Karpas-422 (cell line): Measurements from ENCODE around the gene PTGFRN. TPM values are rescaled to one million over a fixed set of nuclear protein-coding genes. Genes with fewer than 3 reads are reported as not detected.
"Not testable (repeated sequence)": the region's sequence is repeated elsewhere in the genome, so short reads cannot be mapped to it uniquely, and the experiment has no call there.

Source experiments
- DNase-seq: peaks from one replicate; pipeline ENCODE4 v3.0.0-alpha.2; 2015
- H2AFZ ChIP-seq: fragments of 200-600 bp; sonication (generic); 2 replicates; pipeline ENCODE4 v1.6.1; 2014; ENCODE audit warnings: antibody characterized with exemption, low read length, mixed read lengths
- H3K27ac ChIP-seq: fragments of 200-600 bp; sonication (generic); 2 replicates; pipeline ENCODE4 v1.5.1; 2014; ENCODE audit warnings: mild to moderate bottlenecking, low read length, moderate library complexity
- H3K27me3 ChIP-seq: fragments of 200-600 bp; sonication (generic); 2 replicates; pipeline ENCODE4 v1.6.1; 2014; ENCODE audit warnings: low read length, mixed read lengths
- H3K36me3 ChIP-seq: fragments of 200-600 bp; sonication (generic); 2 replicates; pipeline ENCODE4 v1.6.1; 2014; ENCODE audit warnings: low read length, mixed read lengths; ENCODE audit not compliant: insufficient read depth
- H3K4me1 ChIP-seq: fragments of 200-600 bp; sonication (generic); 2 replicates; pipeline ENCODE4 v1.6.1; 2014; ENCODE audit warnings: mild to moderate bottlenecking, low read length, mixed read lengths
- H3K4me2 ChIP-seq: fragments of 200-600 bp; sonication (generic); 2 replicates; pipeline ENCODE4 v1.6.1; 2014; ENCODE audit warnings: low read length, low read depth, mild to moderate bottlenecking; ENCODE audit not compliant: poor library complexity, severe bottlenecking
- H3K4me3 ChIP-seq: fragments of 200-600 bp; sonication (generic); 2 replicates; pipeline ENCODE4 v1.5.1; 2014; ENCODE audit warnings: mild to moderate bottlenecking, antibody characterized with exemption, low read length, mixed read lengths
- H3K79me2 ChIP-seq: fragments of 200-600 bp; sonication (generic); 2 replicates; pipeline ENCODE4 v1.6.1; 2014; ENCODE audit warnings: mild to moderate bottlenecking, low read length, mixed read lengths
- H3K9ac ChIP-seq: fragments of 200-600 bp; sonication (generic); 2 replicates; pipeline ENCODE4 v1.6.0; 2014; ENCODE audit warnings: low read length
- H3K9me2 ChIP-seq: fragments of 200-600 bp; sonication (generic), shearing (Covaris generic); replicated peaks from 2 replicates; pipeline ENCODE4 v1.6.0; 2014; ENCODE audit warnings: mild to moderate bottlenecking, low read length, moderate library complexity; ENCODE audit not compliant: insufficient read depth
- H3K9me3 ChIP-seq: fragments of 300-700, 200-600 bp; sonication (generic); 2 replicates; pipeline ENCODE4 v1.6.1; 2014; ENCODE audit warnings: low read length, mixed read lengths
- H4K20me1 ChIP-seq: fragments of 200-600 bp; sonication (generic); 2 replicates; pipeline ENCODE4 v1.6.1; 2014; ENCODE audit warnings: mild to moderate bottlenecking, antibody characterized with exemption, low read length, low read depth; ENCODE audit not compliant: insufficient read depth
- total RNA-seq: library from RNA; depleted of rRNA; stranded (reverse); fragments of >200 nt; shearing (Covaris generic); gene quantifications from 2 replicates; pipeline ENCODE4 v1.2.3, GENCODE V29; 2014; ENCODE audit warnings: low replicate concordance

Gene PTGFRN
- total RNA-seq, 1 experiment from 2014 or later = not detected

- no peak overlapping the region for H3K27ac ChIP-seq
- H3K4me3 ChIP-seq = no peak overlapping the region
- H3K27me3 ChIP-seq = no peaks in the 10 kb centered on the region
- no peaks in the 10 kb centered on the region for H4K20me1 ChIP-seq
- no peaks in the 10 kb centered on the region for H3K36me3 ChIP-seq
- no peak overlapping the region for H3K4me2 ChIP-seq
- H2AFZ ChIP-seq = no peak overlapping the region
- H3K9ac ChIP-seq = no peak overlapping the region
- no peaks in the 10 kb centered on the region for H3K79me2 ChIP-seq
- no peaks in the 10 kb centered on the region for H3K4me1 ChIP-seq
- H3K9me2 ChIP-seq = no peaks in the 10 kb centered on the region
- no peak for DNase-seq
- no peaks in the 10 kb centered on the region for H3K9me3 ChIP-seq
These were observed 17.5 kb downstream of the PTGFRN start for GRCh38 chr1:116927049-116927798.

GRCh38 chr1:116929961-116930592 lies 20.4 kb downstream of the PTGFRN start:
- Histone ChIP-seq H3K27ac (no peak overlapping the region), H3K4me3 (no peak overlapping the region), H3K27me3 (no peaks in the 10 kb centered on the region), H3K9ac (no peak overlapping the region), H4K20me1 (no peaks in the 10 kb centered on the region), H3K36me3 (no peaks in the 10 kb centered on the region), H3K9me2 (no peaks in the 10 kb centered on the region), H3K4me2 (no peak overlapping the region), H3K79me2 (no peaks in the 10 kb centered on the region), H2AFZ (no peak overlapping the region), H3K9me3 (no peaks in the 10 kb centered on the region), H3K4me1 (no peaks in the 10 kb centered on the region)
- DNase-seq = no peak

GRCh38 chr1:116931016-116931918 lies 21.6 kb downstream of the PTGFRN start:
- H2AFZ ChIP-seq = no peak overlapping the region
- H3K79me2 ChIP-seq = no peaks in the 10 kb centered on the region
- DNase-seq = no peak
- H3K9me2 ChIP-seq = no peaks in the 10 kb centered on the region
- no peaks in the 10 kb centered on the region for H3K36me3 ChIP-seq
- no peaks in the 10 kb centered on the region for H3K4me1 ChIP-seq
- no peaks in the 10 kb centered on the region for H3K27me3 ChIP-seq
- H3K27ac ChIP-seq = no peak overlapping the region
- no peak overlapping the region for H3K9ac ChIP-seq
- no peaks in the 10 kb centered on the region for H4K20me1 ChIP-seq
- no peak overlapping the region for H3K4me2 ChIP-seq
- no peaks in the 10 kb centered on the region for H3K9me3 ChIP-seq
- H3K4me3 ChIP-seq = no peak overlapping the region

GRCh38 chr1:116933606-116934515 lies 24.1 kb downstream of the PTGFRN start:
- H3K27ac ChIP-seq = no peak overlapping the region
- H3K79me2 ChIP-seq = no peaks in the 10 kb centered on the region
- H3K36me3 ChIP-seq = no peaks in the 10 kb centered on the region

GRCh38 chr1:116934586-116935207 lies 25.0 kb downstream of the PTGFRN start:
- Histone ChIP-seq H3K9me2 (no peaks in the 10 kb centered on the region), H3K9me3 (no peaks in the 10 kb centered on the region), H3K9ac (no peak overlapping the region), H3K27ac (no peak overlapping the region), H3K4me1 (no peaks in the 10 kb centered on the region), H3K79me2 (no peaks in the 10 kb centered on the region), H3K27me3 (no peaks in the 10 kb centered on the region), H3K4me2 (no peak overlapping the region), H3K36me3 (no peaks in the 10 kb centered on the region), H2AFZ (no peak overlapping the region), H4K20me1 (no peaks in the 10 kb centered on the region), H3K4me3 (no peak overlapping the region)
- DNase-seq = peak; percentile 56

More at GRCh38 chr1:116933606-116934515, 24.1 kb downstream of the PTGFRN start:
- H2AFZ ChIP-seq = no peak overlapping the region
- no peak overlapping the region for H3K4me3 ChIP-seq
- DNase-seq = no peak
- no peaks in the 10 kb centered on the region for H3K9me2 ChIP-seq
- no peaks in the 10 kb centered on the region for H3K9me3 ChIP-seq
- no peaks in the 10 kb centered on the region for H4K20me1 ChIP-seq
- no peak overlapping the region for H3K4me2 ChIP-seq
- H3K4me1 ChIP-seq = no peaks in the 10 kb centered on the region
- H3K9ac ChIP-seq = no peak overlapping the region
- H3K27me3 ChIP-seq = no peaks in the 10 kb centered on the region

- H3K4me1 ChIP-seq = no peaks in the 10 kb centered on the region
- no peaks in the 10 kb centered on the region for H3K9me2 ChIP-seq
- no peak overlapping the region for H3K27ac ChIP-seq
- H3K9me3 ChIP-seq = no peaks in the 10 kb centered on the region
- no peaks in the 10 kb centered on the region for H3K36me3 ChIP-seq
- H2AFZ ChIP-seq = no peak overlapping the region
- H4K20me1 ChIP-seq = no peaks in the 10 kb centered on the region
- no peak for DNase-seq
- H3K4me3 ChIP-seq = no peak overlapping the region
- H3K79me2 ChIP-seq = no peaks in the 10 kb centered on the region
- no peaks in the 10 kb centered on the region for H3K27me3 ChIP-seq
- H3K9ac ChIP-seq = no peak overlapping the region
- H3K4me2 ChIP-seq = no peak overlapping the region
These were observed 28.5 kb downstream of the PTGFRN start for GRCh38 chr1:116938216-116938615.

GRCh38 chr1:116939780-116940543 lies 30.2 kb downstream of the PTGFRN start:
- not testable (repeated sequence) for DNase-seq, H3K9ac ChIP-seq, H3K27ac ChIP-seq, H3K4me2 ChIP-seq, H3K9me2 ChIP-seq, H3K36me3 ChIP-seq, H3K4me1 ChIP-seq, H4K20me1 ChIP-seq, H3K27me3 ChIP-seq, H3K4me3 ChIP-seq, H2AFZ ChIP-seq, H3K79me2 ChIP-seq, H3K9me3 ChIP-seq
